WI38 (cell line): ENCODE results near the gene EPB41L3.

Experiments used
- H3K4me3 ChIP-seq: 2 replicates; pipeline ENCODE4 v1.5.1; 2011; ENCODE audit warnings: low read depth, mild to moderate bottlenecking, control low read depth, low read length
- TF ChIP-seq, protein P1 (sequence below): IDR thresholded peaks from 2 replicates; pipeline ENCODE4 v1.5.1; 2012; ENCODE audit warnings: low read depth, mild to moderate bottlenecking, control low read depth, low read length

EPB41L3 gene

DNA sequence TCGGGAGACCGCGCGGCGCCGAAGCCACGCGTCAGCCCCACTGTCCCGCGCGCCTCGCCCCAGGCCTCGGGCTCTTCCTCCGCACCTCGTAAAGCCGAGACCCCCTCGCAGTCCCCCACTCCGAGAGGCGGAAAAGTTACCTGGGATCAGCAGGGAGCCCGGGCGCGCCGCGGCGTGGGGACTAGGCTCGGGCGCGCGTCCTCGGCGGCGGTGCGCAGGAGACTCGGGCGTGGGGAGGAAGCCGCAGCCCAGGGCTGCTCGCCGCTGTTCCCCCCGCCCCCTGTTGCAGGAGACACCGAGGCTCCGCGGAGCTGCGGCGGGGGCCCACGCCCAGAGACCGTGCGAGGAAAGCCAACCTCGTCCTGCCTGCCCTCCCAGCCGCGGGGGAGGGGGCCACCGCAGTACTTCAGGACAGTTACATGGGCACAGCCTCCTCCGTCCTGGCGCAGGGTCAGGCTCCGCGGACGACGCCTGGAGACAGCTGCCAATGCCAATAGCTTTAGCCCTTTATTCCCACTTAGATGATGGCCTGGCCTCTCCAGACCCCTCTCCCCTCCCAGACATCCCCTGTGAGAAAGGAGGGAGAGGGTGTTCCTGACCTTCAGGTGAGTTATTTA lies at the start of gene EPB41L3:
Gene EPB41L3, minus strand, starts transcription at position 225 of the 617 bp plus-strand sequence. CDS start 54,814 bp downstream, outside the sequence.
- TF ChIP-seq, protein P1, sequence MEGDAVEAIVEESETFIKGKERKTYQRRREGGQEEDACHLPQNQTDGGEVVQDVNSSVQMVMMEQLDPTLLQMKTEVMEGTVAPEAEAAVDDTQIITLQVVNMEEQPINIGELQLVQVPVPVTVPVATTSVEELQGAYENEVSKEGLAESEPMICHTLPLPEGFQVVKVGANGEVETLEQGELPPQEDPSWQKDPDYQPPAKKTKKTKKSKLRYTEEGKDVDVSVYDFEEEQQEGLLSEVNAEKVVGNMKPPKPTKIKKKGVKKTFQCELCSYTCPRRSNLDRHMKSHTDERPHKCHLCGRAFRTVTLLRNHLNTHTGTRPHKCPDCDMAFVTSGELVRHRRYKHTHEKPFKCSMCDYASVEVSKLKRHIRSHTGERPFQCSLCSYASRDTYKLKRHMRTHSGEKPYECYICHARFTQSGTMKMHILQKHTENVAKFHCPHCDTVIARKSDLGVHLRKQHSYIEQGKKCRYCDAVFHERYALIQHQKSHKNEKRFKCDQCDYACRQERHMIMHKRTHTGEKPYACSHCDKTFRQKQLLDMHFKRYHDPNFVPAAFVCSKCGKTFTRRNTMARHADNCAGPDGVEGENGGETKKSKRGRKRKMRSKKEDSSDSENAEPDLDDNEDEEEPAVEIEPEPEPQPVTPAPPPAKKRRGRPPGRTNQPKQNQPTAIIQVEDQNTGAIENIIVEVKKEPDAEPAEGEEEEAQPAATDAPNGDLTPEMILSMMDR = no peak
- H3K4me3 ChIP-seq = peak within 1 kb of the TSS; percentile 75

DNA sequence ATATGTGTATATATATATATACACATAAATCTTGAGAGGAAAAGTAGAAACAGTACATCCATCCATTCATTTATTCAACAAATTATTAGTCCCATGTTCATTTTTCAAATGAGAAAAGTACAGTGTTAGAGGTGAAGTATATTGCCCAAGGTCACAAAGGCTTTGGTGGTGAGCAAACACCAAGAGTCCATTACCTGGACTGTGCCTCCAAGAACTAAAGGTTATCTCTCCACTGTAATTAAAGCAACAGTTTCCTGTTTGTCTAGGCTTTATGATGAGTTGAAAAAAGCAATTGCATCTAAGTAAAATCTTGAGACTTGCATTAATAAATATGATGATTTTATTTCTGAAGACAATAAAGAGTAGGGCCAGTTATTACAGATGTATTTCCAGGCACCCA lies 44.7 kb upstream of the EPB41L3 start:
- TF ChIP-seq, protein P1 = no peak
- no peak overlapping the region for H3K4me3 ChIP-seq

DNA sequence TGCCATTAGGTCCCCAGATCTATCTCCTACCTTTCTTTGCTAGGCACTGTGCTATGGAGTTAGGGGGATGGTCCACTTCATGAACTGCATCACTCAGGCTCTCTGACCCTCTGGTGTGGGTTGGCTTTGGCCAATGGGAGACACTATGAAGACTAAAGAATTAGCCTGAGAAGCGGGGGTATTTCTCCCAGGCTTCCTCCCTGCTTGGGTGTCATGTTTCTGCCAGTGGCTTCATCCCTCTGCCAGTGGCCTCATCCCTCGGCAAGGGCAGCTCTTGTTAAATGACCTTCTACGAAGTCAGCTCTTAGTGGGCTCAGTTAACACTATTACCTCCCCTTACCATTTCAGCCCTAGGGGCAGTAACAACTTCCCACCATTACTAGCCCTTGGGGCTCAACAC lies 41.9 kb upstream of the EPB41L3 start:
- TF ChIP-seq, protein P1 = no peak

DNA sequence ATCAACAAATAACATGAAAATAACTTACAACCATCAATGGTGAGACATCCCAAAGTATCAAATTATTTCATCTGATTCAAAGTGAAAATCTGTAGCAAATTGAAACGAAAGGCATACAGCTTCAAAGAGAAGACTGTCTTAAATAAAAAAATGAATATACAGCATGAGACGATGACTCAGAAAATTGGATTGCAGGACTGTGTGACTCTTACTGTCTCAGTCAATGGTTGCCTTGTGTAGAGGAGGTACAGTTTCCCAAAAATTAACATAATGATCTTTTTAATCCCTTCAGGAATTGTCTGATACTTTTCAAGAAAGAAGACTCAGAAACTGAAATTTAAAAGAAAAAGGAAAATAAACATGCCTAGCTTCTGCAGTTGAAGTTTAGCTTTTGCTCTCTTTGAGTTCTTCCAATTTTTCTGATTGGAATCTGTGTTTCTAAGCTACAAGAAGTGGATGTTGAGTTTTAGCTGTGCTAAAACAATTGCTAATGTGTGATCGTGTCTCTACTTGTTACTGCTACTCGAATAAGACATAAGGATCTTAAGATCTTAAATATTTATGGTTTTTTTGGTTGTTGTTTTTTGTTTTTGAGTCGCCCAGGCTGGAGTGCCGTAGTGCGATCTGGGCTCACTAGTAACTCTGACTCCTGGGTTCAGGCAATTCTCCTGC lies 41.1 kb upstream of the EPB41L3 start:
- TF ChIP-seq, protein P1 = no peak
- no peak overlapping the region for H3K4me3 ChIP-seq

More for the DNA sequence above, 41.9 kb upstream of the EPB41L3 start:
- H3K4me3 ChIP-seq = no peak overlapping the region

DNA sequence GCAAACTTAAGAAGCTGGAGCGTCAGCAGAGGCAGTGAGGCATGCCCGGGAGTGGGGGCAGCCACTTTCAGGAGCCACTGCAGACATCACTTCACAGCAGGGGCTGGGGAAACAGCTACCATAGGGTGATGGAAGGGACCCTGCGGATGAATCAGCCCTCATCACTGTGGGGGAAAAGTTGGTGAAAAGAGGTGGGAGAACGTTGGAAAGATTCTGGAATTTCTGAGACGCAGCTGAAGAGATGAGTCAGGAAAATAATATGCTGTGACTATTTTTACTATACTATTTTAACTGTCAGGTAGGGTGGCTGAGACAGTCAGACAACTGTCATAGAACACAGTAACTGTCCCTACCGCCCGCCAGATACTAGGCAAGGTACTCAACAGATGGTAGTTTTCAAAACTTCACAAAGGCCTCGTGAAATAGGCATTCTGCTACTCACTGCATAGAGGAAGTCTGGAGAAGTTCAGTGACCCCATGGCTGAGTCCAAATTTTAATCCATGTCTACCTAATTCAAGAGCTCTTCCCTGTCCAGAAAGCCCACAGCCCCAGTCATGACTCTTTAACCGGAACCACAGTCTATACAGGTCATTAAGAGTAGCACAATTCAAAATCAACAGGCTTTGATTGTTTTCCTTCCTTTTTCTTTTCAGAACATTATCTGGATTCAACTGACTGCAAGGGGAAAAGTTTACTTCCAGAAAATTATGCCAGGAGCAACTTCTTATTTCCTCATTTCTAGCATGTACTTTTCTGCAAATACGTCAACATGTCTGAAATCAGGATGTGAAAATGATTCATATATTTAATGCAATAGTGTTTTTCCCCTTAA lies 39.3 kb upstream of the EPB41L3 start:
- no peak overlapping the region for H3K4me3 ChIP-seq
- TF ChIP-seq, protein P1 = no peak

DNA sequence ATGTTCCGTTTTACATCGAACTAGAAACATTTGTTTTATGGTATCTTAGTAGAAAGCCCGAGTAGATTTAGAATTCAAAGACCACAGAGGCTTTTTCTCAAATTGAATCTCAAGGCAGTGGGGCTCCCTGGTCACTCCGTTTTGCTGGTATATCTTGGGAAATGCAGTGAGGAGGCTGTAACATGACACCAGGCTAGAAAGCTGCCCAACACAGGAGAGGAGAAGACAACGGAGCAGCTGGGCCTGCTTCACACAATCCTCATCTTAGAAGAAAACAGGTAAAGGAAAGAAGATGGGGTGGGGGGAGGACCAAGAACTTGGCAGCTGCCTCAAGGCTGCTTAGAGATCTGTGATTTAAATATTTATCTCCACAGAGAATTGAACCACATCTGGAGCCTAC lies 38.3 kb upstream of the EPB41L3 start:
- TF ChIP-seq, protein P1 = no peak

DNA sequence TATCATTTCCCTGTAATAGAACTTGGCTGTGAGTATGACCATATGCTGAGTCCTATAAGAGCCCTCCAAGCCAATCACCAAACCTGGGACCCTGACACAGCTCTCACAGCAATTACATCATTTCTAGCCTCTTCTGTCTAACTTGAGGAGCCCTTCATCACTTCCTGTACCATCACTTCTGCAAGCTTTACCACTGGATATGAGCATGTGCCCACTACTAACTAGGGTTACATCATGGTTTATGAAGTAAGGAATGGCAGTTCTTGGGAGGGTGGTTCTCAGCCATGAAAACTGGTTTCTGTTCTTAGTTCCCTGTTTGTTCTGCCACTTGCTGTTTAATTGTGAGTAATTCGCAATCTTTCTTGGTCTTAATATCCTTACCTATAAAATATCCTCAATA lies 31.0 kb upstream of the EPB41L3 start:
- TF ChIP-seq, protein P1 = no peak

More for the DNA sequence above, 38.3 kb upstream of the EPB41L3 start:
- no peak overlapping the region for H3K4me3 ChIP-seq

More for the DNA sequence above, 31.0 kb upstream of the EPB41L3 start:
- H3K4me3 ChIP-seq = no peak overlapping the region
